HepG2 (cell line): ENCODE data around the gene ACSS1. TPM values are rescaled to one million over a fixed set of nuclear protein-coding genes. Genes with fewer than 3 reads are reported as not detected.

ENCODE experiments used
- CHD4 ChIP-seq: fragments of 200-600 bp; sonication (generic); IDR thresholded peaks from 2 replicates; pipeline ENCODE4 v1.7.0; 2017; ENCODE audit warnings: mild to moderate bottlenecking, low read length, borderline replicate concordance
- GATAD2A ChIP-seq: IDR thresholded peaks from 2 replicates; pipeline ENCODE4 v1.6.1; 2016
- GZF1 ChIP-seq: sonication (generic); formaldehyde crosslinking; IDR thresholded peaks from 2 replicates; pipeline ENCODE4 v1.5.1; 2020; ENCODE audit warnings: mild to moderate bottlenecking, missing genetic modification reagents
- HOXA5 ChIP-seq: sonication (generic); formaldehyde crosslinking; IDR thresholded peaks from 2 replicates; pipeline ENCODE4 v1.4.0; 2020; ENCODE audit warnings: missing genetic modification reagents
- KDM1A ChIP-seq: IDR thresholded peaks from 2 replicates; pipeline ENCODE4 v1.6.1; 2016; ENCODE audit warnings: missing compliant biosample characterization
- NFE2L1 ChIP-seq: sonication (generic); formaldehyde crosslinking; IDR thresholded peaks from 2 replicates; pipeline ENCODE4 v1.4.0; 2020; ENCODE audit warnings: missing genetic modification reagents, mild to moderate bottlenecking, borderline replicate concordance
- NKX3-1 ChIP-seq: sonication (generic); formaldehyde crosslinking; IDR thresholded peaks from 2 replicates; pipeline ENCODE4 v1.5.0; 2020; ENCODE audit warnings: missing genetic modification reagents
- ZBTB26 ChIP-seq: IDR thresholded peaks from 2 replicates; pipeline ENCODE4 v1.6.1; 2016; ENCODE audit warnings: missing compliant biosample characterization, missing genetic modification reagents, borderline replicate concordance
- ZFP41 ChIP-seq: sonication (generic); formaldehyde crosslinking; IDR thresholded peaks from 2 replicates; pipeline ENCODE4 v1.4.0; 2020; ENCODE audit warnings: mild to moderate bottlenecking, missing genetic modification reagents, borderline replicate concordance
- ZNF282 ChIP-seq: fragments of 450-650 bp; IDR thresholded peaks from 2 replicates; pipeline ENCODE4 v1.6.1; 2018; ENCODE audit not compliant: partially characterized antibody
- ZNF292 ChIP-seq: sonication (generic); formaldehyde crosslinking; IDR thresholded peaks from 2 replicates; pipeline ENCODE4 v1.8.1; 2022; ENCODE audit warnings: mild to moderate bottlenecking, low read depth, missing genetic modification reagents, borderline replicate concordance
- ZNF7 ChIP-seq: IDR thresholded peaks from 2 replicates; pipeline ENCODE4 v1.6.1; 2016; ENCODE audit warnings: missing biosample characterization, missing genetic modification reagents
- ZSCAN20 ChIP-seq: sonication (generic); formaldehyde crosslinking; IDR thresholded peaks from 2 replicates; pipeline ENCODE4 v1.4.0; 2020; ENCODE audit warnings: missing genetic modification reagents, mild to moderate bottlenecking, borderline replicate concordance
- ZSCAN29 ChIP-seq: sonication (generic); formaldehyde crosslinking; conservative IDR thresholded peaks from 2 replicates; pipeline ENCODE4 v1.4.0; 2020; ENCODE audit warnings: mild to moderate bottlenecking, missing genetic modification reagents
- polyA plus RNA-seq, 8 experiments: library from polyadenylated mRNA; depleted of rRNA in 3 of 8; stranded (reverse) in 7 of 8; unstranded in 1 of 8; fragments of >200 nt; fragmentation: Illumina TruSeq in 4 of 8; extraction: Trizol in 4 of 8; gene quantifications; 2 replicates each; pipeline versions ENCODE4 v1.2.1 to v1.2.3, GENCODE V29; 2011 to 2016; ENCODE audit warnings: low read depth in 4 of 8, missing spikeins in 1 of 8, mixed read lengths in 1 of 8; ENCODE audit not compliant: insufficient read depth in 1 of 8
- total RNA-seq, 5 experiments: library from RNA; depleted of rRNA; stranded (reverse); fragments of >200 nt; fragmentation: Illumina TruSeq; extraction: Trizol; gene quantifications; 2 replicates each; pipeline ENCODE4 v1.2.3, GENCODE V29; 2016; ENCODE audit warnings: low read depth in 1 of 5
- TF ChIP-seq, protein P1 (sequence below): sonication (generic); formaldehyde crosslinking; IDR thresholded peaks from 2 replicates; pipeline ENCODE4 v1.8.0; 2022; ENCODE audit warnings: missing genetic modification reagents, mild to moderate bottlenecking, inconsistent platforms, borderline replicate concordance
- TF ChIP-seq, protein P2 (sequence below): sonication (generic); formaldehyde crosslinking; IDR thresholded peaks from 2 replicates; pipeline ENCODE4 v1.9.0; 2021; ENCODE audit warnings: mild to moderate bottlenecking, missing genetic modification reagents
- TF ChIP-seq, protein P3 (sequence below): sonication (generic); formaldehyde crosslinking; IDR thresholded peaks from 2 replicates; pipeline ENCODE4 v1.4.0; 2020; ENCODE audit warnings: missing genetic modification reagents, borderline replicate concordance
- TF ChIP-seq, protein P4 (sequence below): IDR thresholded peaks from 2 replicates; pipeline ENCODE4 v1.6.1; 2012; ENCODE audit warnings: inconsistent platforms

Gene ACSS1
- total and polyA plus RNA-seq, 2 of the 13 experiments (the other 11 are each of a cell fraction or from before 2014, with no cell fraction given): 15.2 to 41.6 TPM

GRCh38 chr20:25077610-25078169, 19.8 kb upstream of the ACSS1 start (continued):
- TF ChIP-seq ZNF7 (CRISPR knock-in tag) (no peak), KDM1A (CRISPR knock-in tag) (no peak; the same call in 1 of the 2 replicates), ZSCAN20 (CRISPR knock-in tag) (no peak), ZSCAN29 (CRISPR knock-in tag) (no peak), NFE2L1 (CRISPR knock-in tag) (no peak), GATAD2A (CRISPR knock-in tag) (peak; percentile 28; the same call in 1 of the 2 replicates), ZNF282 (no peak), NKX3-1 (0 out of 2 replicates have a peak, but pooled peaks have one; percentile 33), ZNF292 (CRISPR knock-in tag) (0 out of 2 replicates have a peak, but pooled peaks have one; percentile 30), ZBTB26 (no peak), CHD4 (no peak), HOXA5 (CRISPR knock-in tag) (no peak), GZF1 (no peak), ZFP41 (CRISPR knock-in tag) (no peak)
- TF ChIP-seq, protein P1, sequence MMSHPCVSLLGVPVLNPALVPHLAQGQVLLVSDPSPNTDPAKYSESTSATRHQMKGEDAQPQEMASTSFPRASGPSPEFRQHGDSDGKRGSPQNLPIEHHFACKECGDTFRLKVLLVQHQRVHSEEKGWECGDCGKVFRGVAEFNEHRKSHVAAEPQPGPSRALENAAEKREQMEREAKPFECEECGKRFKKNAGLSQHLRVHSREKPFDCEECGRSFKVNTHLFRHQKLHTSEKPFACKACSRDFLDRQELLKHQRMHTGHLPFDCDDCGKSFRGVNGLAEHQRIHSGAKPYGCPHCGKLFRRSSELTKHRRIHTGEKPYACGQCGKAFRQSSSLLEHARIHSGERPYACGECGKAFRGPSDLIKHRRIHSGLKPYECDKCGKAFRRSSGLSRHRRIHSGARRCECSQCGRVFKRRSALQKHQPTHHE: no peak
- TF ChIP-seq, protein P2, sequence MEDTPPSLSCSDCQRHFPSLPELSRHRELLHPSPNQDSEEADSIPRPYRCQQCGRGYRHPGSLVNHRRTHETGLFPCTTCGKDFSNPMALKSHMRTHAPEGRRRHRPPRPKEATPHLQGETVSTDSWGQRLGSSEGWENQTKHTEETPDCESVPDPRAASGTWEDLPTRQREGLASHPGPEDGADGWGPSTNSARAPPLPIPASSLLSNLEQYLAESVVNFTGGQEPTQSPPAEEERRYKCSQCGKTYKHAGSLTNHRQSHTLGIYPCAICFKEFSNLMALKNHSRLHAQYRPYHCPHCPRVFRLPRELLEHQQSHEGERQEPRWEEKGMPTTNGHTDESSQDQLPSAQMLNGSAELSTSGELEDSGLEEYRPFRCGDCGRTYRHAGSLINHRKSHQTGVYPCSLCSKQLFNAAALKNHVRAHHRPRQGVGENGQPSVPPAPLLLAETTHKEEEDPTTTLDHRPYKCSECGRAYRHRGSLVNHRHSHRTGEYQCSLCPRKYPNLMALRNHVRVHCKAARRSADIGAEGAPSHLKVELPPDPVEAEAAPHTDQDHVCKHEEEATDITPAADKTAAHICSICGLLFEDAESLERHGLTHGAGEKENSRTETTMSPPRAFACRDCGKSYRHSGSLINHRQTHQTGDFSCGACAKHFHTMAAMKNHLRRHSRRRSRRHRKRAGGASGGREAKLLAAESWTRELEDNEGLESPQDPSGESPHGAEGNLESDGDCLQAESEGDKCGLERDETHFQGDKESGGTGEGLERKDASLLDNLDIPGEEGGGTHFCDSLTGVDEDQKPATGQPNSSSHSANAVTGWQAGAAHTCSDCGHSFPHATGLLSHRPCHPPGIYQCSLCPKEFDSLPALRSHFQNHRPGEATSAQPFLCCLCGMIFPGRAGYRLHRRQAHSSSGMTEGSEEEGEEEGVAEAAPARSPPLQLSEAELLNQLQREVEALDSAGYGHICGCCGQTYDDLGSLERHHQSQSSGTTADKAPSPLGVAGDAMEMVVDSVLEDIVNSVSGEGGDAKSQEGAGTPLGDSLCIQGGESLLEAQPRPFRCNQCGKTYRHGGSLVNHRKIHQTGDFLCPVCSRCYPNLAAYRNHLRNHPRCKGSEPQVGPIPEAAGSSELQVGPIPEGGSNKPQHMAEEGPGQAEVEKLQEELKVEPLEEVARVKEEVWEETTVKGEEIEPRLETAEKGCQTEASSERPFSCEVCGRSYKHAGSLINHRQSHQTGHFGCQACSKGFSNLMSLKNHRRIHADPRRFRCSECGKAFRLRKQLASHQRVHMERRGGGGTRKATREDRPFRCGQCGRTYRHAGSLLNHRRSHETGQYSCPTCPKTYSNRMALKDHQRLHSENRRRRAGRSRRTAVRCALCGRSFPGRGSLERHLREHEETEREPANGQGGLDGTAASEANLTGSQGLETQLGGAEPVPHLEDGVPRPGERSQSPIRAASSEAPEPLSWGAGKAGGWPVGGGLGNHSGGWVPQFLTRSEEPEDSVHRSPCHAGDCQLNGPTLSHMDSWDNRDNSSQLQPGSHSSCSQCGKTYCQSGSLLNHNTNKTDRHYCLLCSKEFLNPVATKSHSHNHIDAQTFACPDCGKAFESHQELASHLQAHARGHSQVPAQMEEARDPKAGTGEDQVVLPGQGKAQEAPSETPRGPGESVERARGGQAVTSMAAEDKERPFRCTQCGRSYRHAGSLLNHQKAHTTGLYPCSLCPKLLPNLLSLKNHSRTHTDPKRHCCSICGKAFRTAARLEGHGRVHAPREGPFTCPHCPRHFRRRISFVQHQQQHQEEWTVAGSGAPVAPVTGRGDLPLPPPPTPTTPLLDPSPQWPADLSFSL (CRISPR knock-in tag): no peak
- TF ChIP-seq, protein P3, sequence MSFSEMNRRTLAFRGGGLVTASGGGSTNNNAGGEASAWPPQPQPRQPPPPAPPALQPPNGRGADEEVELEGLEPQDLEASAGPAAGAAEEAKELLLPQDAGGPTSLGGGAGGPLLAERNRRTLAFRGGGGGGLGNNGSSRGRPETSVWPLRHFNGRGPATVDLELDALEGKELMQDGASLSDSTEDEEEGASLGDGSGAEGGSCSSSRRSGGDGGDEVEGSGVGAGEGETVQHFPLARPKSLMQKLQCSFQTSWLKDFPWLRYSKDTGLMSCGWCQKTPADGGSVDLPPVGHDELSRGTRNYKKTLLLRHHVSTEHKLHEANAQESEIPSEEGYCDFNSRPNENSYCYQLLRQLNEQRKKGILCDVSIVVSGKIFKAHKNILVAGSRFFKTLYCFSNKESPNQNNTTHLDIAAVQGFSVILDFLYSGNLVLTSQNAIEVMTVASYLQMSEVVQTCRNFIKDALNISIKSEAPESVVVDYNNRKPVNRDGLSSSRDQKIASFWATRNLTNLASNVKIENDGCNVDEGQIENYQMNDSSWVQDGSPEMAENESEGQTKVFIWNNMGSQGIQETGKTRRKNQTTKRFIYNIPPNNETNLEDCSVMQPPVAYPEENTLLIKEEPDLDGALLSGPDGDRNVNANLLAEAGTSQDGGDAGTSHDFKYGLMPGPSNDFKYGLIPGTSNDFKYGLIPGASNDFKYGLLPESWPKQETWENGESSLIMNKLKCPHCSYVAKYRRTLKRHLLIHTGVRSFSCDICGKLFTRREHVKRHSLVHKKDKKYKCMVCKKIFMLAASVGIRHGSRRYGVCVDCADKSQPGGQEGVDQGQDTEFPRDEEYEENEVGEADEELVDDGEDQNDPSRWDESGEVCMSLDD (CRISPR knock-in tag): no peak; the same call in 1 of the 2 replicates
- TF ChIP-seq, protein P4, sequence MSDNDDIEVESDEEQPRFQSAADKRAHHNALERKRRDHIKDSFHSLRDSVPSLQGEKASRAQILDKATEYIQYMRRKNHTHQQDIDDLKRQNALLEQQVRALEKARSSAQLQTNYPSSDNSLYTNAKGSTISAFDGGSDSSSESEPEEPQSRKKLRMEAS: 0 out of 2 replicates have a peak, but pooled peaks have one; percentile 19
